GM19467 (cell line): ENCODE results near the gene GRIK2.

Experiments
- ATAC-seq: cut with Tn5 transposase; IDR thresholded peaks from one replicate; pipeline ENCODE4 v1.9.1; 2021; ENCODE audit warnings: mild to moderate bottlenecking, moderate library complexity; ENCODE audit not compliant: unreplicated experiment

The GRIK2 gene

GRCh38 chr6:102115911-102116310 lies 722.4 kb downstream of the GRIK2 start:
- ATAC-seq, result no peak

- ATAC-seq, result no peak
These were observed 724.5 kb downstream of the GRIK2 start for GRCh38 chr6:102118034-102118433.
